ENCODE measurements around the gene CCR4. TPM values are rescaled to one million over a fixed set of nuclear protein-coding genes. Genes with fewer than 3 reads are reported as not detected.
A peak's percentile ranks its signal among the peaks of the same experiment; 100 is the strongest.

CCR4 gene
- total and polyA plus RNA-seq, 9 of the 15 experiments (the other 6 are each of a cell fraction or from before 2014, with no cell fraction given), result 0.04 to 0.47 (median 0.25) TPM; not detected in 1

DNA sequence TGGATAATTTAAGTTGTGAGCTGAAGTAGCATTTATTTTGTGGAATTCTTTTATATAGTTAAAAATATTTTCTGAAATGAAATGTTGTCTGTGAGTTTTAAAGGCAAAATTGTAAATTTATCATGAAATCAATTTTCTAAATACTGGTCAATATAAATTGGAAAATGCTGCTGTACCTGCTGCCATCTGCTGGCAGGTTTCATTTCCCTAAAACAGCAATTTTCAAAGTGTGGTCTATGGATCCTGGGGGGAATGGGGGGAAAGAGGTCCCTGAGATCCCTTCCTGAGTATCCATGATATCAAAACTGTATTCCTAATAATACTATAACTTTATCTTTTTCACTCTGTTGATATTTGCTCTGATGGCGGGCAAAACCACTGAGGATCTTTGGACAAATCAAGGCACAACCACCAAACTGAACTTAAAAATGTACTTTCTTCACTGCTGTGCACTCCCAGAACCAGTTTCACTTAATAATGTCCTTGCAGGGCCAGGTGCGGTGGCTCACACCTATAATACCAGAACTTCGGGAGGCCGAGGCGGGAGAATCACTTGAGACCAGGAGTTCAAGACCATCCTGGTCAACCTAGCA lies 17.2 kb upstream of the CCR4 start (continued):
- TF ChIP-seq, protein P1, sequence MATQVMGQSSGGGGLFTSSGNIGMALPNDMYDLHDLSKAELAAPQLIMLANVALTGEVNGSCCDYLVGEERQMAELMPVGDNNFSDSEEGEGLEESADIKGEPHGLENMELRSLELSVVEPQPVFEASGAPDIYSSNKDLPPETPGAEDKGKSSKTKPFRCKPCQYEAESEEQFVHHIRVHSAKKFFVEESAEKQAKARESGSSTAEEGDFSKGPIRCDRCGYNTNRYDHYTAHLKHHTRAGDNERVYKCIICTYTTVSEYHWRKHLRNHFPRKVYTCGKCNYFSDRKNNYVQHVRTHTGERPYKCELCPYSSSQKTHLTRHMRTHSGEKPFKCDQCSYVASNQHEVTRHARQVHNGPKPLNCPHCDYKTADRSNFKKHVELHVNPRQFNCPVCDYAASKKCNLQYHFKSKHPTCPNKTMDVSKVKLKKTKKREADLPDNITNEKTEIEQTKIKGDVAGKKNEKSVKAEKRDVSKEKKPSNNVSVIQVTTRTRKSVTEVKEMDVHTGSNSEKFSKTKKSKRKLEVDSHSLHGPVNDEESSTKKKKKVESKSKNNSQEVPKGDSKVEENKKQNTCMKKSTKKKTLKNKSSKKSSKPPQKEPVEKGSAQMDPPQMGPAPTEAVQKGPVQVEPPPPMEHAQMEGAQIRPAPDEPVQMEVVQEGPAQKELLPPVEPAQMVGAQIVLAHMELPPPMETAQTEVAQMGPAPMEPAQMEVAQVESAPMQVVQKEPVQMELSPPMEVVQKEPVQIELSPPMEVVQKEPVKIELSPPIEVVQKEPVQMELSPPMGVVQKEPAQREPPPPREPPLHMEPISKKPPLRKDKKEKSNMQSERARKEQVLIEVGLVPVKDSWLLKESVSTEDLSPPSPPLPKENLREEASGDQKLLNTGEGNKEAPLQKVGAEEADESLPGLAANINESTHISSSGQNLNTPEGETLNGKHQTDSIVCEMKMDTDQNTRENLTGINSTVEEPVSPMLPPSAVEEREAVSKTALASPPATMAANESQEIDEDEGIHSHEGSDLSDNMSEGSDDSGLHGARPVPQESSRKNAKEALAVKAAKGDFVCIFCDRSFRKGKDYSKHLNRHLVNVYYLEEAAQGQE (IDR thresholded peaks at IDR 0.05; ENCODE audit: borderline replicate concordance), result peak; percentile 69; the same call in 1 of the 2 replicates
- TF ChIP-seq, protein P1 (CRISPR knock-in tag; IDR thresholded peaks at IDR 0.05; ENCODE audit: low read depth), result no peak
- TF ChIP-seq ZBTB40 (IDR thresholded peaks at IDR 0.05), result no peak
- TF ChIP-seq ZBTB40 (CRISPR knock-in tag; IDR thresholded peaks at IDR 0.05), result no peak
- TF ChIP-seq, protein P2, sequence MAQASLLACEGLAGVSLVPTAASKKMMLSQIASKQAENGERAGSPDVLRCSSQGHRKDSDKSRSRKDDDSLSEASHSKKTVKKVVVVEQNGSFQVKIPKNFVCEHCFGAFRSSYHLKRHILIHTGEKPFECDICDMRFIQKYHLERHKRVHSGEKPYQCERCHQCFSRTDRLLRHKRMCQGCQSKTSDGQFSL (CRISPR knock-in tag; IDR thresholded peaks at IDR 0.05), result no peak
- TF ChIP-seq, protein P2 (tag; IDR thresholded peaks at IDR 0.05), result no peak
- TF ChIP-seq PRPF4 (IDR thresholded peaks at IDR 0.05; ENCODE audit: insufficient read depth, low read depth, low read length, poor library complexity, severe bottlenecking), result no peak
- no peak for TF ChIP-seq ZNF133 (CRISPR knock-in tag; IDR thresholded peaks at IDR 0.05)

Measured in K562 (cell line).